ENCODE results near the gene NACC2.

DNA sequence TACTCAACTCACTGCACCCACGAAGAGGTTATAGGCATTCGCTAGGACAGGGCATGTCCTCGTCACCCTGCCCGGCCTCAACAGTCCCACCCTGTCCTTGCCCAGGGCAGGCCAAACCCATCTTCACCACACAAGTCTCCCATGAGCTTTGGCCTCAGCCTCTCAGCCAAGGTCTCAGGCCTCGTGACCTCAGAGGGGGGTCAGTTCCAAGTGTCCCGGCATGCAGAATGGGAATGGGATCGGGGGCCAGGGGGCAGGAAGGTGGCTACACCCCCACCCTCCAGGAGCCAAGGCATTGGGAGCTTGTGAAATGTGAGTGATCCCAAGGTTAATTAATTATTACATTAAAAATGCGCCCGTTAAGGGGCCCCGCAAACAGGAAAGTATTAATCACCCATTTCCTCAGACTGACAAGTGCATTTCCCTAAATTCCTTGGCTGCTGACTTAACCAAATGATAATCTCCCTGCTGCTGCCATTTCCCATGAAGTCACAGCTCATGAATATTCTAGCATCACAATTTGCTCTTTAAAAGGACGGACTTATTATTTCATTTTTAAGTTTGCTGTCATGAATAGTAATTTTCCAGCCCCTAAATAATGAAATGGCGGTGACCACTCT is 125.9 kb downstream of the NACC2 start:
- TF ChIP-seq, protein P1, sequence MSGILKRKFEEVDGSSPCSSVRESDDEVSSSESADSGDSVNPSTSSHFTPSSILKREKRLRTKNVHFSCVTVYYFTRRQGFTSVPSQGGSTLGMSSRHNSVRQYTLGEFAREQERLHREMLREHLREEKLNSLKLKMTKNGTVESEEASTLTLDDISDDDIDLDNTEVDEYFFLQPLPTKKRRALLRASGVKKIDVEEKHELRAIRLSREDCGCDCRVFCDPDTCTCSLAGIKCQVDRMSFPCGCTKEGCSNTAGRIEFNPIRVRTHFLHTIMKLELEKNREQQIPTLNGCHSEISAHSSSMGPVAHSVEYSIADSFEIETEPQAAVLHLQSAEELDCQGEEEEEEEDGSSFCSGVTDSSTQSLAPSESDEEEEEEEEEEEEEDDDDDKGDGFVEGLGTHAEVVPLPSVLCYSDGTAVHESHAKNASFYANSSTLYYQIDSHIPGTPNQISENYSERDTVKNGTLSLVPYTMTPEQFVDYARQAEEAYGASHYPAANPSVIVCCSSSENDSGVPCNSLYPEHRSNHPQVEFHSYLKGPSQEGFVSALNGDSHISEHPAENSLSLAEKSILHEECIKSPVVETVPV (CRISPR knock-in tag; IDR thresholded peaks at IDR 0.05) = no peak
- no peak for TF ChIP-seq ZFP3 (CRISPR knock-in tag; IDR thresholded peaks at IDR 0.05)
- no peak for TF ChIP-seq ARNTL (CRISPR knock-in tag; IDR thresholded peaks at IDR 0.05; ENCODE audit: borderline replicate concordance, low read depth)
- TF ChIP-seq, protein P2, sequence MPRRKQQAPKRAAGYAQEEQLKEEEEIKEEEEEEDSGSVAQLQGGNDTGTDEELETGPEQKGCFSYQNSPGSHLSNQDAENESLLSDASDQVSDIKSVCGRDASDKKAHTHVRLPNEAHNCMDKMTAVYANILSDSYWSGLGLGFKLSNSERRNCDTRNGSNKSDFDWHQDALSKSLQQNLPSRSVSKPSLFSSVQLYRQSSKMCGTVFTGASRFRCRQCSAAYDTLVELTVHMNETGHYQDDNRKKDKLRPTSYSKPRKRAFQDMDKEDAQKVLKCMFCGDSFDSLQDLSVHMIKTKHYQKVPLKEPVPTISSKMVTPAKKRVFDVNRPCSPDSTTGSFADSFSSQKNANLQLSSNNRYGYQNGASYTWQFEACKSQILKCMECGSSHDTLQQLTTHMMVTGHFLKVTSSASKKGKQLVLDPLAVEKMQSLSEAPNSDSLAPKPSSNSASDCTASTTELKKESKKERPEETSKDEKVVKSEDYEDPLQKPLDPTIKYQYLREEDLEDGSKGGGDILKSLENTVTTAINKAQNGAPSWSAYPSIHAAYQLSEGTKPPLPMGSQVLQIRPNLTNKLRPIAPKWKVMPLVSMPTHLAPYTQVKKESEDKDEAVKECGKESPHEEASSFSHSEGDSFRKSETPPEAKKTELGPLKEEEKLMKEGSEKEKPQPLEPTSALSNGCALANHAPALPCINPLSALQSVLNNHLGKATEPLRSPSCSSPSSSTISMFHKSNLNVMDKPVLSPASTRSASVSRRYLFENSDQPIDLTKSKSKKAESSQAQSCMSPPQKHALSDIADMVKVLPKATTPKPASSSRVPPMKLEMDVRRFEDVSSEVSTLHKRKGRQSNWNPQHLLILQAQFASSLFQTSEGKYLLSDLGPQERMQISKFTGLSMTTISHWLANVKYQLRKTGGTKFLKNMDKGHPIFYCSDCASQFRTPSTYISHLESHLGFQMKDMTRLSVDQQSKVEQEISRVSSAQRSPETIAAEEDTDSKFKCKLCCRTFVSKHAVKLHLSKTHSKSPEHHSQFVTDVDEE (CRISPR knock-in tag; IDR thresholded peaks at IDR 0.05) = no peak
- no peak for TF ChIP-seq PATZ1 (CRISPR knock-in tag; IDR thresholded peaks at IDR 0.05; ENCODE audit: borderline replicate concordance)
- no peak for TF ChIP-seq SNAI2 (CRISPR knock-in tag; IDR thresholded peaks at IDR 0.05)
- TF ChIP-seq TCF4 (CRISPR knock-in tag; IDR thresholded peaks at IDR 0.05; ENCODE audit: borderline replicate concordance) = no peak
- no peak for TF ChIP-seq ZNF8 (CRISPR knock-in tag; IDR thresholded peaks at IDR 0.05)
- no peak for TF ChIP-seq ZNF70 (CRISPR knock-in tag; IDR thresholded peaks at IDR 0.05)
